GM12891 (cell line): ENCODE results near the gene PDGFD.

Experiments used
- POLR2AphosphoS5 ChIP-seq: IDR thresholded peaks from 2 replicates; pipeline ENCODE4 v1.6.1; 2011; ENCODE audit warnings: low read depth, low read length, control low read depth
- SPI1 ChIP-seq: IDR thresholded peaks from 2 replicates; pipeline ENCODE4 v1.6.1; 2011; ENCODE audit warnings: low read depth, low read length, control low read depth

GRCh38 chr11:103988595-103988969, 175.4 kb downstream of the PDGFD start:
- TF ChIP-seq POLR2AphosphoS5 = no peak
- no peak for TF ChIP-seq SPI1
